Smooth muscle cell of the brain vasculature (primary cell): ENCODE data around the gene PPIL1.
A peak's percentile ranks its signal among the peaks of the same experiment; 100 is the strongest.

Experiments used
- DNase-seq: peaks from one replicate; pipeline ENCODE4 v3.0.0-alpha.2; 2012; ENCODE audit warnings: low read depth, low spot score

The PPIL1 gene

GRCh38 chr6:36855750-36856149, 18.9 kb downstream of the PPIL1 start:
- no peak for DNase-seq

GRCh38 chr6:36853325-36853724, 21.3 kb downstream of the PPIL1 start:
- no peak for DNase-seq

GRCh38 chr6:36852481-36853147, 22.0 kb downstream of the PPIL1 start:
- DNase-seq: peak; percentile 10

GRCh38 chr6:36851626-36852025, 23.0 kb downstream of the PPIL1 start:
- no peak for DNase-seq

- no peak for DNase-seq
Measured at GRCh38 chr6:36851149-36851614, 23.4 kb downstream of the PPIL1 start.

- no peak for DNase-seq
Measured at GRCh38 chr6:36850021-36850420, 24.6 kb downstream of the PPIL1 start.

GRCh38 chr6:36848658-36849441, 25.8 kb downstream of the PPIL1 start:
- no peak for DNase-seq

- DNase-seq: no peak
Measured at GRCh38 chr6:36847991-36848390, 26.6 kb downstream of the PPIL1 start.

GRCh38 chr6:36847152-36847551, 27.5 kb downstream of the PPIL1 start:
- no peak for DNase-seq

- DNase-seq: no peak
Measured at GRCh38 chr6:36845233-36845632, 29.4 kb downstream of the PPIL1 start.

- no peak for DNase-seq
Measured at GRCh38 chr6:36844232-36845170, 30.1 kb downstream of the PPIL1 start.

GRCh38 chr6:36843170-36843569, 31.4 kb downstream of the PPIL1 start:
- no peak for DNase-seq

- no peak for DNase-seq
Measured at GRCh38 chr6:36841756-36842155, 32.8 kb downstream of the PPIL1 start.

- no peak for DNase-seq
Measured at GRCh38 chr6:36840432-36841403, 33.9 kb downstream of the PPIL1 start.

- DNase-seq: no peak
Measured at GRCh38 chr6:36839749-36840431, 34.7 kb downstream of the PPIL1 start.

GRCh38 chr6:36838896-36839748, 35.5 kb downstream of the PPIL1 start, which contains the start of gene CPNE5:
Gene CPNE5 (minus strand): TSS chr6:36839444. CDS start chr6:36839377, 67 bp downstream.
- DNase-seq: no peak

GRCh38 chr6:36837686-36838085, 36.9 kb downstream of the PPIL1 start:
- no peak for DNase-seq

- no peak for DNase-seq
Measured at GRCh38 chr6:36837022-36837339, 37.6 kb downstream of the PPIL1 start.
